Measurements from ENCODE around the gene ADD1.

ADD1 gene

DNA sequence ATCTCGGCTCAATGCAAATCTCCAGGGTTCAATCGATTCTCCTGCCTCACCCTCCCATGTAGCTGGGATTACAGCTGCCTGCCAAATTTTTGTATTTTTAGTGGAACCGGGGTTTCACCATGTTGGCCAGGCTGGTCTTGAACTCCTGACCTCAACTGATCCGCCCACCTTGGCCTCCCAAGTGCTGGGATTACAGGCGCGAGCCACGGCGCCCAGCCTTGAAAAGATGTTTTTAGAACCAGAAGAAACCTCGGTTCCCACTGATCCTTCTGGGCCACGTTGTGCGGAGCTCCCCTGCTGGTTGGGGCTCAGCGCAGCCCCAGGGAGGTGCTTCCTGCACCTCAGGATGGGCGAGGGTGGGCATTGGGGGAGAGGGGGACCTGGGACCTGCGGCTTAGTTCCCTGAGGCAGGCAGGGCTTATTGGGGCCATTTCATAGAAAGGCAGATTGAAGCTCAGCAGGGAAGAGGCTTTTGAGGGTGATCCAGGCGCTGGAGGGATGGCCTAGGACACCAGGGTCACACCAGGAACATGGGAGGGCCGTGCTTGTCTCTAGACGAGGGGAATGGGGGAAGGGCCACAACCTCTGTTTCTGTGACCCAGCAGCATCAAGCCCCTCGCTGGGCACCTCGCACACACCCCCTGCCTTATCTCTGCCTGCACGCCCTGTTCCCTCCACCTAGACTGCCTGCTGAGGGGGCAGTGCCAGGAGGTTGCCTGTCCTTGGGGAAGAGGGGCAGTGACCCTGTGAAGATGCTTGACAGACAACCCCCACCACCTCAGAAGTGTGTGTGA is 6.3 kb upstream of the ADD1 start:
- DNase-seq: no peak

DNA sequence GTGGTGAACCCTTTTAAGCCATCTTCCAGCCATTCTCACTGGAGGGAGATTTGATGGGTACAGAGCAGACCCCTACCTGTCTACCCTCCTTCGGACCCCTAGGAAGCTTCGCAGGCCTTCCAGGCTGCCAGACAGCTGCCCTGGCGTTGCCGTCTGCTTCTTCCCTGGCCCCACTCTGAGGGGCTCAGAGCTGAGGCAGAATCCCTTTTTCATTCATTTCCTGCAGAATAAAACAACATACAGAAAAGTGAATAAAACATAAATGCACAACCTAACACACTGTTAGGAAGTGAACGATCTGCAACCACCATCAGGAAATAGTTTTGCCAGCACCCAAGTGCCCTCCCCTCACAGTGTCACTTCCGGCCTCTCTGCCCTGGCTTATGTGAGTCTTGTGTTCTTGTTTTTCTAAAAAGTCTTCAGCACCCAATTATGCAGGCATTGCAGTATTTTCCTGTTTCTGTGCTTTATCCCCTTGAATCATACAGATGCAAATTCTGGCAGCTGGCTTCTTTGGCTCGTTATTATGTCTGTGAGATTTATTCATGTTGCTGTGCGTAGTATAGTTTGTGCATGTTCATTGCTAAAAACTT is 5.6 kb upstream of the ADD1 start:
- no peak for DNase-seq

DNA sequence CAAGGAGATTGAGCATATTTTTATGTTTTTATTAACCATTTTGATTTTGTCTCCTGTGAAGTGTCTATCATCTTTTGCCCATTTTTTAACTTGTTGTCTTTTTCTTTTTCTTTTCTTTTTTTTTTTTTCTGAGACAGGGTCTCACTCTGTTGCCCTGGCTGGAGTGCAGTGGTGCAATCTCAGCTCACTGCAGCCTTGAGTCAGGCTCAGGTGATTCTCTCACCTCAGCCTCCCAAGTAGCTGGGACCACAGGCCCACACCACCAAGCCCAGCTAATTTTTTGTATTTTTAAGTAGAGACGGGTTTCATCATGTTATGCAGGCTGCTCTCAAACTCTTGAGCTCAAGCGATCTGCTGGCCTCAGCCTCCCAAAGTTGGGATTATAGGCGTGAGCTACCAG is 4.6 kb upstream of the ADD1 start:
- no peak for DNase-seq

DNA sequence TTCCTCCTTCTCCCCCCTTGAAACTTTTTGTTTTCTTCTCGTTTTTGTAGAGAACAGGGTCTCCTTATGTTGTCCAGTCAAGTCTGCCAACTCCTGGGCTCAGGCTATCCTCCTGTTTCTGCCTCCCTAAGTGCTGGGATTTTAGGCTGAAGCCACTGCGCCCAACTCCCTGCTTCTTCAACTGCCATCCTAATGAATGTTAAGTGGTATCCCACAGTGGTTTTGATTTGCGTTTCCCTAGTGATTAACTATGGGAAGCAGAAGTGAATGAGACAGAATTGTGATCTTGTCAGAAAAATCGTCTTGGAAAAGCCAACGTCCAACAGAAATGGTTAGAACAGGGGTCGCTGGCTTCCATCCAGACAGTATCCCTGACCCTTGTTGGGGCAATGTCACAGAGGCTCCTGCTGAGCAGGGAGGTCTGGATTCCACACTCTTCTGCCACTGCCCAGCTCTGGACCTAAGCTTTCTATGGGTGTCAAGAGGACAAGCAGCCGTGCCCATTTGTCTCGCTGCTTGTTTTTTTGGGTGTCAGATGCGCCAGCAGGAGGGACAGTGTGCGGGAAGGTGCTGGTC is 869 bp upstream of the ADD1 start:
- no peak for DNase-seq

GRCh38 chr4:2843941-2844584 is 419 bp downstream of the ADD1 start:
- no peak for DNase-seq

DNA sequence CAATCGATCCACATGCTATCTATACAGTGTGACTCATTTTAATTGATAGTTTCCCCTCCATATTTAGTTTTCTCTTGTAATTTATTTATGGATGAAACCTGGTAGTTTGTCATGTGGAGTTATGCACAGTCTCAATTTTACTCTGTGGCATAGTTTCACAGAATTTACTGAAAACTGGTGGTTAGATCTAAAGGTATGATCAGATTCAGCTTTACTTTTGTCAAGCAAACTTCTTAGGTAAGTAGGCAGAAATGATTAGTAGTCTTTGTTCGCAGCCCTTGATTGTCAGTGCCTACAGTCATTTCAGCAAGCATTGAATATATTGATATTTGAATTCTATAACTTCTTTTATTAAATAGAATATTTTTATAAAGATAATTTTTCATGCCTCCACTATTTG is 2.5 kb downstream of the ADD1 start:
- no peak for DNase-seq

- DNase-seq: no peak
Observed at GRCh38 chr4:2847302-2847871, 3.7 kb downstream of the ADD1 start.

GRCh38 chr4:2848449-2848848 is 4.8 kb downstream of the ADD1 start:
- no peak for DNase-seq

GRCh38 chr4:2849267-2850152 is 5.9 kb downstream of the ADD1 start:
- no peak for DNase-seq

DNA sequence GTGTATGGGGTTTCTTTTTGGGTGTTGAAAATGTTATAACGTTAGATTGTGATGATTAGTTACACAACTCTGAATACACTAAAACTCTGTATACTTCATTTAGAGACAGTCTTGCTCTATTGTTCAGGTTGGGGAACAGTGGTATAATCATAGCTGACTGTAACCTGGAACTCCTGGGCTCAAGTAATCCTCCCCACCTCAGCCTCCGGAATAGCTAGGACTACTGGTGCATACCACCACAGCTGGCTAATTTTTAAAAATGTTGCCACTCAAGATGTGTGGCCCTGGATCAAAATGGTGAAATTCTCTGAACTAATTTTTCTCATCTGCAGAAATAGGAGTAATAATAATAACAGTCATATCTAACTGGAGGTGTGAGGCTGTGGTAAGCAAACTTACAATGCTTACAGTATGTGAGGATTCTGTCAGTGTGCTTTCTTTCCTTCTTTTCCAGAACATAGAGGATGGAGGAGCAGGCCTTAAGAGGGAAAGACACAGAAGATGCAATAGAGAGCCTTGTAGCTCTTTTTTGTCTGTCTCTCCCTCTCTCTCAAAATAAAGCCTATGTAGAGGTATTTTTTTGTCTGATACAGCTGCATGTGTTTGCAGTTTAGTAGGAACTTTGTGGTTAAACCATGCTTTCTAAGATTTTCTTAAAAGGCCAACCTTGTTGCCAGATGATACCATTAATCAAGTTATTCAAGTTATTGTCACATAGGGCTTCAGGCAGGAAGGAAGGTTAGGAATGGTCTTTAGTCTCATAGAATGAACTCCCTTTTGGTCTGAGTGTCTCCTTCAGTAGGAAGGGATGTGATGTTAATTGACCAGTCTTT is 7.5 kb downstream of the ADD1 start:
- no peak for DNase-seq

GRCh38 chr4:2852481-2852921 is 8.9 kb downstream of the ADD1 start:
- DNase-seq: no peak

DNA sequence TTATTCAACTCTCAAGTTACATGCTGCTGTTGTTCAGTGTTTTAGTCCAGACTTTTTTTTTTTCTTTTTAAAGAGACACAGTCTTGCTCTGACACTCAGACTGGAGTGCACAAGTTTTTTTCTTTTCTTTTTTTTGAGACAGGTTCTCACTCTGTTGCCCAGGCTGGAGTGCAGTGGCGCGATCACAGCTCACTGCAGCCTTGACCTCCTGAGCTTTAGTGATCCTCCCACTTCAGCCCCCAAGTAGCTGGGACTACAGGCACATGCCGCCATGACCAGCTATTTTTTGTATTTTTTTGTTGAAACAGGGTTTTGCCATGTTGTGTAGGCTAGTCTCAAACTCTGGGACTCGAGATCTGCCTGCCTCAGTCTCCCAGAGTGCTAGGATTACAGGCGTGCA is 11.9 kb downstream of the ADD1 start:
- no peak for DNase-seq

GRCh38 chr4:2856266-2856665 is 12.6 kb downstream of the ADD1 start:
- DNase-seq: no peak

DNA sequence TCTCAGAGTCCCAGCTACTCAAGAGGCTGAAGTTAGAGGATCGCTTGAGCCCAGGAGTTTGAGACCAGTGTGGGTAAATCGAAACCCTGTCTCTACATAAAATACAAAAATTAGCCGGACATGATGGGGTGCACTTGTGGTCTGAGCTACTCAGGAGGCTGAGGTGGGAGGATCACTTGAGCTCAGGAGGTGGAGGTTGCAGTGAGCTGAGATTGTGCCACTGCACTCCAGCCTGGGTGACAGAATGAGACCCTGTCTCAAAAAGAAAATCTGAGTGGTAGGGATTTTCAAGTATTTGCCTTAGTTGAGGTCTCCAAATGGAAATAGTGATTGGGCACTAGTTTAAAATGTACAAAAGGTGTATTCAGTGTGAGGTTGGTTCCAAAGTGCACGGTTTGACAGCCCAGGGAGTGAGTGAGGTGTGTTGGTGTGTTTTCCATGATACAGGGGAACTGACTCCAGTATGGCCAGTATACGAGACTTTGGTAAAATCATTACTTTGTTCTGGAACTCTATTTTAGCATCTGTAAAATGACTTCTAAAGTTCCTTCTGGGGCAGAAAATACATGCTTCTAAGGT is 13.8 kb downstream of the ADD1 start:
- DNase-seq: no peak

GRCh38 chr4:2858451-2859217 is 15.0 kb downstream of the ADD1 start:
- no peak for DNase-seq

- no peak for DNase-seq
Observed at GRCh38 chr4:2859514-2859913, 15.9 kb downstream of the ADD1 start.

GRCh38 chr4:2860391-2861348 is 17.0 kb downstream of the ADD1 start:
- DNase-seq: no peak

GRCh38 chr4:2861631-2862436 is 18.2 kb downstream of the ADD1 start:
- no peak for DNase-seq
